HG02973 (cell line): ENCODE data around the gene KCNAB1.
"Not testable (repeated sequence)": the region's sequence is repeated elsewhere in the genome, so short reads cannot be mapped to it uniquely, and the experiment has no call there.

ENCODE experiments used
- ATAC-seq: cut with Tn5 transposase; IDR thresholded peaks from one replicate; pipeline ENCODE4 v1.9.1; 2021; ENCODE audit warnings: moderate library complexity; ENCODE audit not compliant: unreplicated experiment

KCNAB1 gene

DNA sequence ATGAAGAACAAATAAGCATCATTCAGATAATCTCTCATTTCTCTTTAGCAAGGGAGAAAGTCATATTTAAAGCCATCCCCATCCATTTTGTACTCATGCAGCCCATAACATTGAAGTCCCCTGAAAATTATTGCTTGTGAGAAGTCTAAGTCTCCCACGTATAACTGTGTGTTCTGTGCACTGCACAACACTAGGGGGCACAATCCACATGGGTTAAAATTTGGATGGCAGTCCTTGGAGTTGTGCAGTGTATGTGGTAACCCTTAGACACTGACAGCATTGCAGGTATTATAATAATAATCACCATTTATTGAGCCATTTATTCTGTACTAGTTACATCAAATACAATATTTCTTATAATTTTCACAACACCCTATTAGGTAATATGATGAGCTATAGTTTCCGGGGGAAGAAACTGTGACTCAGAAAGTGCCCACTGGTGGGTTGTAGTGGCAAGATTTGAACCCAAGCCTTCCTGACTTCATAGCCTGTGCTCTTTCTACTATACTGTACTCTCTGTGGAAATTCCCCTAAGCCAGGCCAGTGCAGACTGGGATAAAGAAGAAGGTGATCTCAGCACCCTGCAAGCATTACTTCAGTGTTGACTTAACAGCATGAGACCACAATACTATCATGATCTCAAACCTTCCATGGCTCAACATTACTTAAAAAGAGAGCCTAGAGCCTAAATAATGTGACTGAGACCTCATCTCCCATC, 15.7 kb downstream of the KCNAB1 start:
- no peak for ATAC-seq

DNA sequence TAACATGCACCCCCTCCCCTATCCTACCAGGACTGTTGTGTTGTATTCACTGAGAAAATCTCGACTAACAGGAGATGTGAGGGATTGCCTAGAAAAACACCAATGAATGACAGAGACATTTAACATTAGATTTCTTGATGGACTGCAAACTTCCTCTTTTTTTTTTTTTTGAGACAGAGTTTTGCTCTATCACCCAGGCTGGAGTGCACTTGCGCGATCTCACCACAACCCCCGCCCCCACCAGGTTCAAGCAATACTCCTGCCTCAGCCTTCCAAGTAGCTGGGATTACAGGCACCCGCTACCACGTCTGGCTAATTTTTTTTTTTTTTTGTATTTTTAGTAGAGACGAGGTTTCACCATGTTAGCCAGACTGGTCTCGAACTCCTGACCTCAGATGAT, 17.0 kb downstream of the KCNAB1 start:
- not testable (repeated sequence) for ATAC-seq

DNA sequence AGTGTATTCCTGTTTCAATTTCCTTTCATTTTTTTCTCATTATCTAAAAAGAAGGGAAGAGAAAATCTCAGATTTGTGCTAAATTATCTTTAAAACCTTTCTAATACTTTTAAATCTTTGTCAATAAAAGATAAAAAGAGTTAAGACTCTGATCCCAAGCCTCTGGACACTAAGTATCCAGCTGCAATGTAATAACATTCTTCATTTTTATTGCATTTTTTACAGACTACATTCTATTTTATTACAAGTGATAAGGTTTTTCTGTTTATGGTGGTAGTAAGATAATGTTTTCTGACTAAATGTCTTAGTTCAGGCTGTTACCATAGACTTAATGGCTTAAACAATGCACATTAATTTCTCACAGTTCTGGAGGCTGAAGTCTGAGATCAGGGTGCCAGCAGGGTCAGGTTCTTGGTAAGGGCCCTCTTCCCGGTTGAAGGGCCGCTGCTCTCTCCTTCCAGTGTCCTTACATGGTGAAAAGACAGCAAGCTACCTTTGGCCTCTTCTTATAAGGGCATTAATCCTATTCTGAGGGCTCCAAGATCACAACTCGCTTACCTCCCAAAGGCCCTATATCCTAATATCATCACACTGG, 19.7 kb downstream of the KCNAB1 start:
- no peak for ATAC-seq

DNA sequence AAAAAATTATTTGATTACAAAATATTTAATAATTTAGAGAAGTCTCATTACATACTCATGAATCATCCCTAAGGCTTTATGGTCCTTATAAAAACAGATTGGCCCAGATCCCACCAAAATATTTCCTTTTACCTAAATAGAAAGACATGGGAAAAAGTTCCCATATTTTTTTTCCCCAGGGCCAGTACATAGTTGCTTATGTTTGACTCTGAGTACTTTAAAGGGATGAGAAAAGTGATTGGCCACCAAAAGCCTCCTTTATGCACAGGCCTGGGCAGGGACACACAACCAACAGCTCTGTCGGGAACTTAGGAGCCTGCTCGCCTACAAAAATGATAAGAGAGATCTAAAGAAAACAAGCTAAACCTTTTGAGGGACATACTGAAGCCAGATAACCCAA, 22.3 kb downstream of the KCNAB1 start:
- no peak for ATAC-seq

DNA sequence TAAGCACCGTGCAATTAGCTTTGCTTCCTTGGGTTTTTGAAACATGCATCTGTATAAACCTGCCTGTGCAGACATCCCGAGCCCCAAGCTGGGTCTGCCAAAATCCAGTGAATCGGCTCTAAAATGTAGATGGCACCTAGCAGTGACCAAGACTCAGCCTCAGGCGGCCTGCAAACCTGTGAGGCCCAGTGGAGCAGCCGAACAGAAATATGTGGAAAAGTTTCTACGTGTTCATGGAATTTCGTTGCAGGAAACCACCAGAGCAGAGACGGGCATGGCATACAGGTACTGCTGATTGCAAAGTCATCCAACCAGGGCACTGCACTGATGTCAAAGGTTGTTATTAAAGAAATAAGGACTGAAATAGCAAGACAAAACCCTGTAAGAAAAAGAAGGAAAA, 22.8 kb downstream of the KCNAB1 start:
- ATAC-seq = no peak

DNA sequence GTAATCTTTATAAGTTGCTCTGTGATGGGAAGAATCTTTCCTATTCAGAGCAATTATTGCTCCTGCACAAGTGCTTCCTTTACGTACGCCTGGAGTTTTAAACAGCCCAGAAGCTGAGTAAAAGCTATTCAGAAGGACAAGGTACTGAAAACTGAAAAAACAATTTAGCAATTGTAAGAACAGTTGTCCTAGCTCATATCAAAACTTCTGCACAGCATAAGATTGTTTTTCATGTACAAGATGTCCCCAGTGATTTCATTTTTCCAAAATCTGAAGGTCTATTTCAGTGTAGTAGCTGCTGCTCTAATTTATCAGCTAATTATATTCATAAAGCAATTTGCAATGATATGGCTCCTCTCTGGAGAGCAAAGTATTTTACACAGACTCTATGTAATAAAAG, 23.7 kb downstream of the KCNAB1 start:
- ATAC-seq = no peak

DNA sequence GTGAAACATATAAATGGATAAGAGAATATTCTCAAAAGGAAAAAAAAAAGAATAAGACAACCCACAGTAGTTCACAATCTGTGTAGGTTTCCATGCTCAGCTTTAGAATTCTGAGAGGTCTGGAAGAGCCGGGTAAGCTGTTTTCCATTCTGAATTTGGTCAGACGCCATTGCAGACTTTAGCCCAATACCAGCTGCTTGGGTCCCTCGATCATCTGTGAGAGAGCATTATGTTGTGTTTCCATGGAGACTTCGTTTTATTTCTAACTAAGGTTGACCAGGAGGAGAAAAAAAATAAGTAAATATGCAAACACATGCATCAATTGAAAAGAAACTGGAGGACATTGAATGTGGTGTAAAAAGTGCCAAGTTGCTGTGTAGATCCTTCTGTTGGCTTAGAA, 25.5 kb downstream of the KCNAB1 start:
- ATAC-seq = no peak

DNA sequence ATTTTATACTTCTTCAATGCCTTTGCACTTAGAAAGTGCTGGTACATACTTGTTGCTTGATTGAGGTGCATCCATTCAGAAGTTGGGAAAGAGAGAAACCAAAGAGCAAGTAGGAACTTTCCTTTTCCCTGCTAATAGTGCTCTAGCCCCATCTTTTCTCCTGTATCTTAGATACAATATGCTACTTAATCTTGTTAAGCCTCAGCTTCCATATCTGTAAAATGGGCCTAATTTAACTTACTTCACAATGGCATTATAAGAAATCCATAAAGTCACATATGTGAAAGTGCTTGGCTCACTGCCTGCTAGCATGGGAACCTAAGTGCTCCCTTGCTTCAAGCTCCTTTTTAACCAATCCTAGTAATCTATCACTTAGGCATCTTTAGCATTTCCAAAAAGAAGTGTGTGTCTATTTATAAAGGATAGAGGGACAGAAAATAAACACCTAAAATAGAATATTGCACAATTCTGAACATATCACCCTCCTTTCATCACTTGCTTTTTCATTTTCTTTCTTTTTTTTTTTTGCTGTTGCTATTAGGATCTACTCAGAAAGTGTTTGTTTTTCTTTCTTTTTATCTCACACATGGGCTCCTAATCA, 28.1 kb downstream of the KCNAB1 start:
- no peak for ATAC-seq

DNA sequence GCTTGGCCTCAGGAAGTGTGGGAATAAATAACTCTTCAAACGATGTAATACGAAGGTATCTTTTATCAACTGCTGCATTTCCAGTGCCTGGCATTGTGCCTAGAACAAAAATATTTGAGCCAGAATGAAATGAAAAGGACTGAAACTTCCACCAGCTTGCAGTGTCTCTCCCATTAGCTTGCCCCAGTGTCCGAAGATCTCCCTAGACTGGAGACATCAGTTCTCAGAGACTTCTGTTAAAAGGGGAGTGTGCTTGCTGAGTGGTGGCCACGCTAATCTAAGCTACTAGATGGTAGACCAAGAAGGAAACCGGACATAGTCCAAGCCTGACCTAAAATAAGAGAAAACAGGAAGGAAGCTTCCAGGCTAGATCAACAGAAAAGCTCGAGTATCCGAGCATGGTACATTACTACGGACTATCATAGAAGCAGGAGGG, 28.6 kb downstream of the KCNAB1 start:
- ATAC-seq = no peak

DNA sequence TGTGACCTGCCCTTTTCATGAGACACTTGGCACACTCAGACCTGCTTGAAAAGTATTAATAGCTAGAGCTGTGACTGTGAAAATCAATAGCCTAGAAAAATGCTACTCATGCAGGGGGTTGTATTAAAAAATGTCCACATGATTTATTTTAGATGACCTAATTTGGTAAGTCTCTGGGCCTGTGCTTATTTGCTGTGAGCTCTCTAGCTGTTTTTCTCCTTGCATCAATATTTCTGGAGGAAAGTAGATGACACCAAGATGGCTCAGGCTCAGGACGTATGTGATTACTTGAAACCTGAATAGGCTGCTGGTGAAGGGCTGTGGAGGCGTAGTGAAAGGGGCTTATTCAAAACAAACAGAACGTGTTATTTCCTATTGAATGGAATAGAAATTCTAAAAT, 29.5 kb downstream of the KCNAB1 start:
- ATAC-seq = no peak

DNA sequence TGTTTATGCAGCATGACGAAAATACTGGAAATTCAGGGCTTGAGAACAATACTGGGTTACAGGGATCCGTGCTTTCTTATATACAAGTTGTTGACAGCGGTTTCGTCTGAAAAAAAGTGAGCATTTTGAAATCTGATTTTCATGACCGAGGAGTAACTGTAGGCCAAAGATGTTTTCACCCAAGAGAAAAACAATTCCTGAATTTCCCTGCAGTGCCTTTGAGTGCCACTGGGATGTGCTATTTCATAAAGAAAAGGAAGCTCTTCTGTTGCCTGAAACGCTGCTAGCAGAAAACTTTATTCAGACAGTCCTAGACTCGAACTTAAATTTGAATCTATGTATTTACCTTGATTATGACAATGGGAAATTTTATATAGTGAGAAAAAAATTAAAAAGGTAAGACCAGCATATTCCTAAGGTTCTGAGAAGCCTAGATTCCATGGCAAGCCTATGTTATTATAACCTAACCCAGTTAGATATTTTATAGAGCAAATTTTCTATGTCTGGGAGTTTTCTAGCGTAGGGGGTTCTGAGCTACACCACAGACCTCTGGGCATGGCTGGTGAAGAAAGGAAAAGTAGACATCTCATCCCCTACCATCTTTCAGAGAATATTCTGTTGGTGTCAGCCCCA, 30.2 kb downstream of the KCNAB1 start:
- peak; percentile 62 for ATAC-seq

DNA sequence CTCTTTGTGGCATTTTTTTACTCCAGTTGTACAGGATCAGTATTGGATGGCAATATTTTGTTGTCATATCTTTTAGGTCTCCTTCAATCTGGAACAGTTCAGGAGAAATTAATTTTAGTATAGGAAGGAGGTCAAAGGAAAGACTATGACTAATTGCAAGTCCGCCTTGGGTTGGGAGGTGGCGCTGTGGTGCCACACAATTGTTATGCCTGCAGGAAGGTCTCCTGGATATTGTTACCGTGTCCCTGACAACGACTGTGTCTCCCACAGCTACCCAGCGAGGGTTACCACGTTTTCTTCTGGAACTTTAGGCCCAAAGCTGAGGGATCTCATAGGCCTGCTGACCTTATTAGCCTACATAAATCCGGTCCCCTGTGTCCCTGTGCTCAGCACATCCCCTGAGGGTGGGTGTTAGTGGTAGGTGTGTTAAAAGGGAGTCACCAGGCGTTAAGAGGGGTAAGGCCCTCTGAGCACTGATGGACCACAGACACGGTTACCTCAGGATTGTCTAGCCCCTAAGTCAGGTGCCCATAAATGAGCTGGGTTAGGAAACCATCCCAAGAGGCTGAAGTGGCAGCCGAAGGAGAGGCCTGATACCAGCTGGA, 31.5 kb downstream of the KCNAB1 start:
- peak; percentile 74 for ATAC-seq

DNA sequence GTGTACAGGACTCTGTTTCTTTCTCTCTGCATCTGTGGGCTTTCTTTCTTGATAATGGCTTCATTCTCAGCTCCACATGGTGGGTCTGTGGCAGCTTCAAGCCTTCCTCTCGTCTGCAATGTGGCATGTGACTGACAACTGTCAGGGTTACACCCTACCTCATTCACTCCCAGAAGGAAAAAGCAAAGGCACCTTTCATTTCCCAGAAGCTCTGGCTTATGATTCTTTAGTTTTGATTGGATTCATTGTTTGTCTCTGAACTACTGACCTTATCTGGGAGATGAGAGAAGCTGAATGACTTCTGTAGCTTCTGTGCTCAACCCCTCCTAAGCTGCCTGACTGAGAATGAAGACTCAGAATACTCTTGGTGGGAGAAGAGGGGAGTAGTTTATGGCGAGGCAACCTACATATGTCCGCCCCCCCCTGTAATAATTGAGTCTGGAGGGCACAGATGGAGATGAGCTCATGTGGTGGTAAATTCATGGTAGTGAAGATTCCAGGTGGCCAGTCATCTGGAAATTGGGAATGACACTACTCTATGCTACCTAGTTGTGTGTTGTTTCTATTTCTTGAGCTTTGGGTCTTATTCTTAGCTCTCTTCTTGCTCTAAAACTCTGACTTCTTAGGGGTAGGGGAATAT, 38.4 kb downstream of the KCNAB1 start:
- no peak for ATAC-seq

DNA sequence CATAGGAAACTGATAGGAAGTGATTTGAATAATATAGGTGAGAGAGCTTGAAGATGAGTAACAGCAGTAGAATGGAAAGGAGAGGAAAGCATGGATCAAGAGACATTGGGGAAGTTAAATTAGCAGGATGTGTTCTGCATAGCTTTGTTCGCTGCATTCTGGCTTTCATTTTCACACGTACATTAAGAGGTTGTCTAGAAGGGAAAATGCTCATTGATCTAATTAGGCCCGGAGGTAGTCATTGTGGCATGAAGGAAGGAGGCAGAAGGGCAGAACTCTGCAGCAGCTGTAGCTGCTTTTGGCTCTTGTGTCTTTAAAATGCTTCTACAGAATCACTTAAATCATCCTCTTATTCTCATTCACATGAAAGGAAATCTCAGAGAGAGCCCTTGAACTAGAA, 40.3 kb downstream of the KCNAB1 start:
- ATAC-seq = no peak

DNA sequence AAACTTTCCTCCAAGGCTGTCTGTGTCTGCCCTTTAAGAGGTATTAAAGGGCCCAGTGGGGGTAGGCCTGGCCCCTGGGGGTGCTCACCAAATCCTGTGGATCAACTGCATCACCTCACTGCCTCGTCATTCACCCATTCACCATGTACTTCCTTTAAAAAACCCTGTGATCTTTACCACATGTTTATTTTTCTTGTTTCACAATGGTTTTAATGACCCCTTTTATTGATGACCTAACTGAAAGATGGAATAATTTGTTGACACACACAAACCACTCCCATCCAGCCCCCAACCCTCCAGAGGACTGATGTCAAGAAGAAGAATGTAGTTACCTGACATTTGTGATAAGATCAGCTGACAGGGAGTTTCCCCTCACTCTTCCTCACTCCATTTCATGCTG, 40.8 kb downstream of the KCNAB1 start:
- no peak for ATAC-seq

DNA sequence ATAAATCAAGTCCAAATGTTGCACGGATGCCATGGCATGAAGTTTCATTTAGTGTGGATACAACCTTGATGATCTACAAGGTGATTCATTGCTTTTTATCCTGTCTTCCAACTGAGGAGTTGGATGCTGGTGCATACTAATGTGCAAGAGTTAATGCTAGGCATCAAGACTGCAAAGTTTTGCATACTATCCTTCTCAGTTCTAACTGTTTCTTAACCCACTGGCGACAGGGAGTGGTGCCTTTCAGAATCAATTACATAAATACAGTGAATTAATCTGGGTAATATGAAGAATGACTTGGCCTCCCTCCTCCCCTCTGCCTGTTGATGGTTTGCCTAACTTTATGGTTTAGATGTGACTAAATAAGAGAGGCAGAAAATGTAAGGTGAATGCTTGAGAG, 43.5 kb downstream of the KCNAB1 start:
- ATAC-seq = no peak

DNA sequence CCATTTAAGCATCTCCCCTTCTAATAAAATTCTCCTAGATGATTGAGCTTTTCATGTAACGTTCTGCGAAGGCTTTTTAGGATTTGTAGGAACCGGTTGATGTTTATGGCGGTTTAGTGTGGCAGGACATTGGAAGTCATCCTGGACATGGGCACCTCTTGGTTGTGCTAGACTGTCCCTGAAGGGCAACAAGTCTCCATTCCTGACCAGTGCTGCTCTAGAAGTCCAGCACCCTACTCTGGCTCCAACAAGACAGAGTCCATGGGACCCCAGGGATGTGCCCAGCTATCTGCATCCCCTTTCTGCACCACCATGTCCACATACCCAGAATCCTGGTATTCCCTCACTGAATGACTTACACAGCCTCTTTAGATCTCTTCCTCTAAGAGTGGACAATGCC, 46.4 kb downstream of the KCNAB1 start:
- ATAC-seq = no peak

DNA sequence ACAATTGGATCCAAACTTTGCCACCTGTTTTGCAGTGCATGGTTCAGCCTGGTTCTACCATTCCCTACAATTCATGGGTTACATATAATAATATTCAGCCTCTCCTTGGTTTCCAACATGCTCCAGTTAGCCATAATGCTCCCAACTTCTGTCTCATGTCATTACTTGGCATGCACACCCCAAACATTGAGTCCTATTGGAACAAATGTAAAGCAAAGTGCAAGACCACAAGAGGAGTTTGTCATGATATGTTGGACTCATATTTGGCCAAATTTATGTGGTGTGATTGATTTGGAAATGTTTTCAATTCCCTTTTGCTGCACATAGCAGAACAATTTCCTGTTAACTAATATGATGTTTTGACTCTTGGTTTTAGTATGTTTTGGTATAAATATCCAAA, 50.2 kb downstream of the KCNAB1 start:
- no peak for ATAC-seq

DNA sequence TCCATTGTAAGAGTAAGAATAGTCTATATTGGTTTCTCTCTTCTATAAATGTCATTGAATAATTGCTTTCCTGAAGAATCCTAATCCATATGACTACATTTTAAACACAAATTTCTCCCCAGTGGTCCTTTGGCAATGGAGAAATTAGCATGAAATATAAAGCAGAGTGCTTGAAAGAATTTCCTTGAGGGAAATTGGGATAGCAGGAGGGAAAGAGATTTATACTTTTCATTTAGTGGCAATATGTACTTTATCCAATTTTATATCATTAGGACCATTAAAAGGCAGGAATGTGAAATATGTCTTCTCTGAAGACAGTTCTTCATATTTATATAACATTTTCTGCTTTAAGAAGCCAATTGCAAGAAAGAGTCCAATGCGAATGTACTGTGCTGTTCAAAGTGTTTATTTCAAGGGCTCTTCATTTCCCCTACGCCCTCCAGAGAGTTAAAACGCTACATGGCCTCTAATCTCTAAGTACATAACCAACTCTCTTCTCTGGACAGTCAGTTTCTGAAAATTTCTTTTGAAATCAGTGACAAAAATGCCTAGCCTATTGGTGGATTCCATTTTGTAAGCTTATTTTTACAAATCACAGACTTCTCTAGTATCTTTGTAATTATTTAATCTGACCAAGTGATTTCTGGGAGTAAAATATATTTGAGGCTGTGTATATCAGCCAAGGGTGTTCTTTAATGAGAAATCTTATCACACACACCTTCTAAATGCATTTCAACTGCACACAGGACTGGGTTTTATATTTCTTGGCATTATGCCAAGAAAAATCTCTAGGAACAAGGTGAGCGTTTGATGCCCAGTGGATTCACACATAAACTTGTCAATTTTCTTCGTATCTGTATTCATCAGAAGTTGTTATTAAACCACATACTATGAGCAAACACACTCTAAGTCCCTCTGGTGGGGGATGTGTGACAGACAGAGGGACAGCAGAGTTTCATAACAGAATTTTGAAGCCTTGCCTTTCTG, 51.2 kb downstream of the KCNAB1 start:
- no peak for ATAC-seq

DNA sequence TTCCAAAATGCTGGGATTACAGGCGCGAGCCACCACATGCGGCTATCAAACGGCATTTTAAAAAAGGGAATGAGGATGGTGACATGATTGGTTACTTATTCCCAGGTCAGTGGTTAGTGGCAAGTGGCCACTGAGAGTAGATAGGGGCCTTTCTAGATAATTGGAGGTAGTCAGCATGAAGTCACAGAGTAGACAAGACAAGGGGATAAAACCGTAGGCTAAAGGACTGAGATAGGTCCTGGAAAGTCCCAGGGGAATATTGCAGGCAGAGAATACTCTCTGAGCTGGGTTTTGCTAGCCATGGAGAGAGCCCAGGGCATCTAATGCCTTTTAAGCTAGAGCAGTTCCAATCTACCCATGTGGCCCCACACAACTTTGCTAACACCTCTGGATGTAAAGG, 52.2 kb downstream of the KCNAB1 start:
- no peak for ATAC-seq
